Endothelial cell of umbilical vein (primary cell): ENCODE data around the gene NFE2L1.

Source experiments
- EZH2 ChIP-seq: IDR thresholded peaks from 2 replicates; pipeline ENCODE4 v1.6.1; 2012; ENCODE audit warnings: borderline replicate concordance, low read depth, mild to moderate bottlenecking, moderate library complexity, low read length, inconsistent platforms; ENCODE audit not compliant: severe bottlenecking
- FOS ChIP-seq: IDR thresholded peaks from 2 replicates; pipeline ENCODE4 v1.6.1; 2011; ENCODE audit warnings: mild to moderate bottlenecking, low read length, moderate library complexity, borderline replicate concordance; ENCODE audit not compliant: insufficient read depth
- MYC ChIP-seq: IDR thresholded peaks from one replicate; pipeline ENCODE4 v1.6.1; 2011; ENCODE audit warnings: mild to moderate bottlenecking, low read depth, low read length
- POLR2A ChIP-seq: IDR thresholded peaks from 2 replicates; pipeline ENCODE4 v1.6.1; 2012; ENCODE audit warnings: low read depth, mild to moderate bottlenecking, control low read depth, low read length
- POLR2AphosphoS5 ChIP-seq: IDR thresholded peaks from 2 replicates; pipeline ENCODE4 v1.6.1; 2012; ENCODE audit warnings: low read depth, mild to moderate bottlenecking, control low read depth, low read length, moderate library complexity; ENCODE audit not compliant: insufficient read depth
- TF ChIP-seq, protein P1 (sequence below), 2 donors: IDR thresholded peaks; 1 replicate in 1 of 2; 2 replicates in 1 of 2; pipeline ENCODE4 v1.5.1; 2011; ENCODE audit warnings: low read length in 2 of 2, mild to moderate bottlenecking in 2 of 2, moderate library complexity in 2 of 2, control low read depth in 1 of 2, inconsistent platforms in 1 of 2, low read depth in 1 of 2; ENCODE audit not compliant: insufficient read depth in 1 of 2; ENCODE audit errors: extremely low read depth in 1 of 2
- TF ChIP-seq, protein P2 (sequence below): IDR thresholded peaks from 2 replicates; pipeline ENCODE4 v1.6.1; 2011; ENCODE audit not compliant: insufficient read depth, insufficient read length

DNA sequence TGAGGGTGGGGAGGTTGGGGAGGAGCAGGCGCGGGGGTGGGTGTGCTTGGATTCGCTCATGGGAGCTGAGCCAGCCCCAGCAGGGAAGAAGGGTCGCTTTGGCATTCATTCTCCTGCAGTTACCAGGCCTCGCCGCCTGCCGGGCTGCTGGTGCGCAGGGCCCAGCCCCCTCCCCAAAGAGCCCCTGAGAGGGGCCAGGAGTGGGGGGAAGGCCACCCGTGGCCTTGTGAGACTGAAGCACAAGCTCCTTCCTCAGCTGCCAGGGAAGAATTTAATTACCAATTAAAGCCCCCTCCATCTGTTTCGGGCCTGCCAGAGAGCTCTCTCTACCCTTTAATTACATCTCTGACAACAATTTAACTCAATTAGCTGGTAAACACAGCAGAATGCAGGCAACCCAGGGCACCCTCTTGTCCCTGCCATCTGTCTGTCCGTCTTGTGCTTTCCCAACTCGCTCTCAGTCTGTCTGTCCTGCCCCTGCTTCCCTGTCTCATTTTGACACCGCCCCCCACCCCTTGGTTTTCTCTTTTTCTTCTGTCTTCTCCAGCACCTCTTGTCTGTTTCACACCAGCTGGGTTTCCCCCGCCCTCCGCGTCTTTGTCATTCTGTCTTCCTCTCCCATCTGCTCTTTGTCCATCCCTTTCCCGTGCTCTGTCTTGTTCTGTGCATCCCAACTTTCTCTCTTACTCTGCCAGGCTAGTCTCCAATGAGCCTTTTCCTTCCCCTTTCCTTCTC, 44.6 kb upstream of the NFE2L1 start:
- TF ChIP-seq, protein P1, sequence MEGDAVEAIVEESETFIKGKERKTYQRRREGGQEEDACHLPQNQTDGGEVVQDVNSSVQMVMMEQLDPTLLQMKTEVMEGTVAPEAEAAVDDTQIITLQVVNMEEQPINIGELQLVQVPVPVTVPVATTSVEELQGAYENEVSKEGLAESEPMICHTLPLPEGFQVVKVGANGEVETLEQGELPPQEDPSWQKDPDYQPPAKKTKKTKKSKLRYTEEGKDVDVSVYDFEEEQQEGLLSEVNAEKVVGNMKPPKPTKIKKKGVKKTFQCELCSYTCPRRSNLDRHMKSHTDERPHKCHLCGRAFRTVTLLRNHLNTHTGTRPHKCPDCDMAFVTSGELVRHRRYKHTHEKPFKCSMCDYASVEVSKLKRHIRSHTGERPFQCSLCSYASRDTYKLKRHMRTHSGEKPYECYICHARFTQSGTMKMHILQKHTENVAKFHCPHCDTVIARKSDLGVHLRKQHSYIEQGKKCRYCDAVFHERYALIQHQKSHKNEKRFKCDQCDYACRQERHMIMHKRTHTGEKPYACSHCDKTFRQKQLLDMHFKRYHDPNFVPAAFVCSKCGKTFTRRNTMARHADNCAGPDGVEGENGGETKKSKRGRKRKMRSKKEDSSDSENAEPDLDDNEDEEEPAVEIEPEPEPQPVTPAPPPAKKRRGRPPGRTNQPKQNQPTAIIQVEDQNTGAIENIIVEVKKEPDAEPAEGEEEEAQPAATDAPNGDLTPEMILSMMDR (IDR thresholded peaks at IDR 0.05; ENCODE audit: extremely low read depth in 1 of 2, insufficient read depth in 1 of 2, low read depth in 1 of 2, low read length in 2 of 2): no peak
- TF ChIP-seq MYC (no peak), POLR2A (no peak), EZH2 (no peak), FOS (no peak), POLR2AphosphoS5 (no peak)
- TF ChIP-seq, protein P2, sequence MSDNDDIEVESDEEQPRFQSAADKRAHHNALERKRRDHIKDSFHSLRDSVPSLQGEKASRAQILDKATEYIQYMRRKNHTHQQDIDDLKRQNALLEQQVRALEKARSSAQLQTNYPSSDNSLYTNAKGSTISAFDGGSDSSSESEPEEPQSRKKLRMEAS: no peak
